ENCODE measurements around the gene DYRK4.

DNA sequence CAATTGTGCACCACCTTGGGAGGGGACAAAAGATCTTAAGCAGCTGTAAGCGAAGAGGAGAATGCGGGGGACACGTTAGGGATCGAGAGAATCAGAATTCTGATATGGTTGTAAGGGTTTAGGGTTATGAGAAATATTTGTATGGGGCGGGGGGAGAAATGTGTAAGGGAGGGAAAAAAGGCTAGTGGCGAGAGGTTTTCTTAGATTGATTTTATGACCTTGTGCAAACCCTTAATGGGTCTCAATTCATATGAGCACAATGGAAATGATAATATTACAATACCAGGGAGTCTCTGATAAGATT, 87.3 kb downstream of the DYRK4 start:
- TF ChIP-seq CHD2 (IDR thresholded peaks at IDR 0.05; ENCODE audit: low read length) = no peak
- no peak for TF ChIP-seq POLR2A (IDR thresholded peaks at IDR 0.05; ENCODE audit: control extremely low read depth in 1 of 2, low read depth in 2 of 2, low read length in 2 of 2)
- TF ChIP-seq, protein P1, sequence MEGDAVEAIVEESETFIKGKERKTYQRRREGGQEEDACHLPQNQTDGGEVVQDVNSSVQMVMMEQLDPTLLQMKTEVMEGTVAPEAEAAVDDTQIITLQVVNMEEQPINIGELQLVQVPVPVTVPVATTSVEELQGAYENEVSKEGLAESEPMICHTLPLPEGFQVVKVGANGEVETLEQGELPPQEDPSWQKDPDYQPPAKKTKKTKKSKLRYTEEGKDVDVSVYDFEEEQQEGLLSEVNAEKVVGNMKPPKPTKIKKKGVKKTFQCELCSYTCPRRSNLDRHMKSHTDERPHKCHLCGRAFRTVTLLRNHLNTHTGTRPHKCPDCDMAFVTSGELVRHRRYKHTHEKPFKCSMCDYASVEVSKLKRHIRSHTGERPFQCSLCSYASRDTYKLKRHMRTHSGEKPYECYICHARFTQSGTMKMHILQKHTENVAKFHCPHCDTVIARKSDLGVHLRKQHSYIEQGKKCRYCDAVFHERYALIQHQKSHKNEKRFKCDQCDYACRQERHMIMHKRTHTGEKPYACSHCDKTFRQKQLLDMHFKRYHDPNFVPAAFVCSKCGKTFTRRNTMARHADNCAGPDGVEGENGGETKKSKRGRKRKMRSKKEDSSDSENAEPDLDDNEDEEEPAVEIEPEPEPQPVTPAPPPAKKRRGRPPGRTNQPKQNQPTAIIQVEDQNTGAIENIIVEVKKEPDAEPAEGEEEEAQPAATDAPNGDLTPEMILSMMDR (IDR thresholded peaks at IDR 0.05; ENCODE audit: control extremely low read depth in 1 of 3, insufficient read depth in 1 of 3, low read depth in 1 of 3, low read length in 3 of 3) = no peak
- no peak for TF ChIP-seq GTF2F1 (IDR thresholded peaks at IDR 0.05; ENCODE audit: borderline replicate concordance, low read depth, low read length)
- TF ChIP-seq SAP30 (IDR thresholded peaks at IDR 0.05; ENCODE audit: insufficient read depth, insufficient replicate concordance, low read length) = no peak
- TF ChIP-seq, protein P2, sequence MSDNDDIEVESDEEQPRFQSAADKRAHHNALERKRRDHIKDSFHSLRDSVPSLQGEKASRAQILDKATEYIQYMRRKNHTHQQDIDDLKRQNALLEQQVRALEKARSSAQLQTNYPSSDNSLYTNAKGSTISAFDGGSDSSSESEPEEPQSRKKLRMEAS (IDR thresholded peaks at IDR 0.05) = no peak
- TF ChIP-seq HDAC2 (IDR thresholded peaks at IDR 0.05; ENCODE audit: borderline replicate concordance in 1 of 2, low read depth in 2 of 2, low read length in 2 of 2) = no peak
- TF ChIP-seq MAFK (IDR thresholded peaks at IDR 0.05; ENCODE audit: low read depth, low read length) = no peak
- no peak for TF ChIP-seq HDAC6 (IDR thresholded peaks at IDR 0.05; ENCODE audit: low read depth, low read length)
- TF ChIP-seq SRF (IDR thresholded peaks at IDR 0.05; ENCODE audit: low read depth, low read length) = no peak
- no peak for TF ChIP-seq POU5F1 (IDR thresholded peaks at IDR 0.05; ENCODE audit: low read depth, low read length)
- TF ChIP-seq, protein P3, sequence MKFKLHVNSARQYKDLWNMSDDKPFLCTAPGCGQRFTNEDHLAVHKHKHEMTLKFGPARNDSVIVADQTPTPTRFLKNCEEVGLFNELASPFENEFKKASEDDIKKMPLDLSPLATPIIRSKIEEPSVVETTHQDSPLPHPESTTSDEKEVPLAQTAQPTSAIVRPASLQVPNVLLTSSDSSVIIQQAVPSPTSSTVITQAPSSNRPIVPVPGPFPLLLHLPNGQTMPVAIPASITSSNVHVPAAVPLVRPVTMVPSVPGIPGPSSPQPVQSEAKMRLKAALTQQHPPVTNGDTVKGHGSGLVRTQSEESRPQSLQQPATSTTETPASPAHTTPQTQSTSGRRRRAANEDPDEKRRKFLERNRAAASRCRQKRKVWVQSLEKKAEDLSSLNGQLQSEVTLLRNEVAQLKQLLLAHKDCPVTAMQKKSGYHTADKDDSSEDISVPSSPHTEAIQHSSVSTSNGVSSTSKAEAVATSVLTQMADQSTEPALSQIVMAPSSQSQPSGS (IDR thresholded peaks at IDR 0.05; ENCODE audit: low read length) = no peak

Measured in H1 (cell line).